KBM-7 (cell line): Measurements from ENCODE around the gene MS4A4A.
A peak's percentile ranks its signal among the peaks of the same experiment; 100 is the strongest.
"Not testable (repeated sequence)": the region's sequence is repeated elsewhere in the genome, so short reads cannot be mapped to it uniquely, and the experiment has no call there.

Source experiments
- DNase-seq: peaks from one replicate; pipeline ENCODE4 v3.0.0-alpha.2; 2015
- in situ Hi-C: fragments of 300-500 bp; cut with MboI; formaldehyde crosslinking; loops from 2 replicates; pipeline ENCODE4 v1.14.3; 2020; ENCODE audit warnings: low sequenced_read_pairs, low pct_unique_long_range_greater_than_20kb, mixed read lengths

MS4A4A gene

GRCh38 chr11:60280412-60280811 is at the start of gene MS4A4A:
MS4A4A (plus strand) TSS chr11:60280666; CDS start chr11:60280676, 10 bp downstream.
- in situ Hi-C loops: no loop called here
- peak; percentile 93 for DNase-seq

- no peak for DNase-seq
- in situ Hi-C loops: no loop called here
Observed at GRCh38 chr11:60230681-60231080, 49.8 kb upstream of the MS4A4A start.

GRCh38 chr11:60235321-60235720 is 45.1 kb upstream of the MS4A4A start:
- no peak for DNase-seq
- in situ Hi-C loops: no loop called here

GRCh38 chr11:60240662-60241061 is 39.8 kb upstream of the MS4A4A start:
- in situ Hi-C loops: no loop called here
- no peak for DNase-seq

- no peak for DNase-seq
- in situ Hi-C loops: no loop called here
Observed at GRCh38 chr11:60241786-60242185, 38.7 kb upstream of the MS4A4A start.

- in situ Hi-C loops: no loop called here
- peak; percentile 69 for DNase-seq
Observed at GRCh38 chr11:60242740-60243239, 37.7 kb upstream of the MS4A4A start, which contains the start of gene MS4A4E. MS4A4E (minus strand) TSS chr11:60243137; CDS start chr11:60230055, 13,082 bp downstream.

- in situ Hi-C loops: no loop called here
- peak; percentile 86 for DNase-seq
Observed at GRCh38 chr11:60251485-60252212, 28.8 kb upstream of the MS4A4A start.

GRCh38 chr11:60252213-60253108 is 28.0 kb upstream of the MS4A4A start:
- DNase-seq: no peak
- in situ Hi-C loops: no loop called here

GRCh38 chr11:60257956-60258722 is 22.3 kb upstream of the MS4A4A start:
- in situ Hi-C loops: no loop called here
- no peak for DNase-seq

GRCh38 chr11:60261014-60261413 is 19.5 kb upstream of the MS4A4A start:
- in situ Hi-C loops: no loop called here
- DNase-seq: no peak

- in situ Hi-C loops: no loop called here
Observed at GRCh38 chr11:60263402-60263801, 17.1 kb upstream of the MS4A4A start.

GRCh38 chr11:60264644-60265043 is 15.8 kb upstream of the MS4A4A start:
- in situ Hi-C loops: no loop called here
- DNase-seq: no peak

More at GRCh38 chr11:60263402-60263801, 17.1 kb upstream of the MS4A4A start:
- peak; percentile 57 for DNase-seq

- in situ Hi-C loops: no loop called here
Observed at GRCh38 chr11:60265373-60266214, 14.9 kb upstream of the MS4A4A start.

GRCh38 chr11:60274416-60274815 is 6.0 kb upstream of the MS4A4A start:
- DNase-seq: no peak
- in situ Hi-C loops: no loop called here

More at GRCh38 chr11:60265373-60266214, 14.9 kb upstream of the MS4A4A start:
- peak; percentile 82 for DNase-seq

- DNase-seq: no peak
- in situ Hi-C loops: no loop called here
Observed at GRCh38 chr11:60281485-60281884, 1.0 kb downstream of the MS4A4A start.

GRCh38 chr11:60282286-60282685 is 1.8 kb downstream of the MS4A4A start:
- in situ Hi-C loops: no loop called here

GRCh38 chr11:60285411-60286126 is 5.1 kb downstream of the MS4A4A start:
- in situ Hi-C loops, DNase-seq: not testable (repeated sequence)

More at GRCh38 chr11:60282286-60282685, 1.8 kb downstream of the MS4A4A start:
- DNase-seq: no peak

GRCh38 chr11:60288531-60288930 is 8.1 kb downstream of the MS4A4A start:
- no peak for DNase-seq
- in situ Hi-C loops: no loop called here
